ENCODE results near the gene ELMO1.

The ELMO1 gene

GRCh38 chr7:36925691-36926090, 523.0 kb downstream of the ELMO1 start:
- DNase-seq, result no peak

GRCh38 chr7:36925207-36925606, 523.5 kb downstream of the ELMO1 start:
- DNase-seq, result no peak

- no peak for DNase-seq
These were observed 524.7 kb downstream of the ELMO1 start for GRCh38 chr7:36923943-36924436.

GRCh38 chr7:36923185-36923584, 525.5 kb downstream of the ELMO1 start:
- DNase-seq, result no peak

- no peak for DNase-seq
These were observed 528.2 kb downstream of the ELMO1 start for GRCh38 chr7:36920433-36920832.

- DNase-seq, result no peak
These were observed 528.9 kb downstream of the ELMO1 start for GRCh38 chr7:36919738-36920137.

- no peak for DNase-seq
These were observed 530.1 kb downstream of the ELMO1 start for GRCh38 chr7:36918591-36918990.

- no peak for DNase-seq
These were observed 532.0 kb downstream of the ELMO1 start for GRCh38 chr7:36916619-36917018.

- no peak for DNase-seq
These were observed 532.5 kb downstream of the ELMO1 start for GRCh38 chr7:36916116-36916515.

GRCh38 chr7:36911788-36912187, 536.9 kb downstream of the ELMO1 start:
- DNase-seq, result no peak

- no peak for DNase-seq
These were observed 537.8 kb downstream of the ELMO1 start for GRCh38 chr7:36910859-36911258.

GRCh38 chr7:36910401-36910800, 538.3 kb downstream of the ELMO1 start:
- no peak for DNase-seq

GRCh38 chr7:36906956-36907635, 541.6 kb downstream of the ELMO1 start:
- no peak for DNase-seq

- no peak for DNase-seq
These were observed 542.2 kb downstream of the ELMO1 start for GRCh38 chr7:36906448-36906847.

- no peak for DNase-seq
These were observed 542.8 kb downstream of the ELMO1 start for GRCh38 chr7:36905841-36906240.

- DNase-seq, result no peak
These were observed 543.9 kb downstream of the ELMO1 start for GRCh38 chr7:36904802-36905201.

- no peak for DNase-seq
These were observed 544.6 kb downstream of the ELMO1 start for GRCh38 chr7:36904101-36904500.

- DNase-seq, result no peak
These were observed 547.5 kb downstream of the ELMO1 start for GRCh38 chr7:36900988-36901710.

GRCh38 chr7:36898186-36898585, 550.5 kb downstream of the ELMO1 start:
- no peak for DNase-seq

GRCh38 chr7:36896956-36897590, 551.6 kb downstream of the ELMO1 start:
- no peak for DNase-seq

GRCh38 chr7:36896418-36896817, 552.2 kb downstream of the ELMO1 start:
- no peak for DNase-seq

GRCh38 chr7:36895192-36895591, 553.5 kb downstream of the ELMO1 start:
- DNase-seq, result no peak

- DNase-seq, result no peak
These were observed 554.5 kb downstream of the ELMO1 start for GRCh38 chr7:36894190-36894589.

GRCh38 chr7:36889182-36889581, 559.5 kb downstream of the ELMO1 start:
- no peak for DNase-seq
